H1 (cell line): ENCODE measurements around the gene CHD2. TPM values are rescaled to one million over a fixed set of nuclear protein-coding genes. Genes with fewer than 3 reads are reported as not detected.

Experiments used
- CTCF ChIA-PET: fragments of 300-600 bp; sonication (Branson Sonifier 250); formaldehyde crosslinking; loops from one replicate; lab custom pipeline; 2021; ENCODE audit not compliant: partially characterized antibody; lab: Charles Lee
- POLR2A ChIA-PET: fragments of 300-600 bp; sonication (Branson Sonifier 250); formaldehyde crosslinking; loops from one replicate; lab custom pipeline; 2021; ENCODE audit warnings: inconsistent platforms; ENCODE audit not compliant: partially characterized antibody; lab: Charles Lee
- DNase-seq, 2 experiments: peaks; one replicate each; pipeline versions ENCODE4 v3.0.0 to v3.0.0-alpha.2; 2010 to 2022; ENCODE audit warnings: low spot score in 2 of 2, low read depth in 1 of 2, mixed read lengths in 1 of 2
- FAIRE-seq: peaks from 2 replicates; lab custom pipeline; 2011; peaks lifted over from hg19 to GRCh38; lab: Jason Lieb, UNC
- H2AFZ ChIP-seq: 2 replicates; pipeline ENCODE4 v1.8.1; 2012; ENCODE audit warnings: low read length, inconsistent platforms
- H2AK5ac ChIP-seq: 2 replicates; pipeline ENCODE4 v1.6.1; 2013; ENCODE audit warnings: low read depth, low read length
- H2BK120ac ChIP-seq: replicated peaks from 2 replicates; pipeline ENCODE3; 2013; ENCODE audit warnings: low read depth, low read length, inconsistent platforms
- H2BK12ac ChIP-seq: 2 replicates; pipeline ENCODE4 v1.6.1; 2013; ENCODE audit warnings: low read depth, low read length
- H2BK15ac ChIP-seq: 2 replicates; pipeline ENCODE4 v1.6.1; 2013; ENCODE audit warnings: low read length
- H2BK20ac ChIP-seq: 2 replicates; pipeline ENCODE4 v1.6.1; 2013; ENCODE audit warnings: low read length
- H2BK5ac ChIP-seq: 2 replicates; pipeline ENCODE4 v1.6.1; 2013; ENCODE audit warnings: low read depth, low read length
- H3K14ac ChIP-seq: 2 replicates; pipeline ENCODE4 v1.6.1; 2013; ENCODE audit warnings: inconsistent platforms; ENCODE audit not compliant: insufficient read length
- H3K18ac ChIP-seq: 2 replicates; pipeline ENCODE4 v1.6.1; 2013; ENCODE audit warnings: low read length; ENCODE audit errors: extremely low read depth
- H3K23ac ChIP-seq: 2 replicates; pipeline ENCODE4 v1.6.1; 2013; ENCODE audit warnings: inconsistent platforms; ENCODE audit not compliant: insufficient read length
- H3K23me2 ChIP-seq: 2 replicates; pipeline ENCODE4 v1.6.1; 2013; ENCODE audit warnings: low read depth, low read length
- H3K27ac ChIP-seq: 2 replicates; pipeline ENCODE4 v1.6.1; 2011; ENCODE audit warnings: low read depth, low read length, inconsistent platforms
- H3K27me3 ChIP-seq, 4 experiments: replicated peaks in 1 of 4; 1 replicate in 1 of 4; 2 replicates in 3 of 4; pipeline versions ENCODE4 v1.6.1 to v1.8.1; 2011 to 2013; ENCODE audit warnings: low read length in 3 of 4, mild to moderate bottlenecking in 3 of 4, inconsistent platforms in 2 of 4, mixed read lengths in 2 of 4, moderate library complexity in 1 of 4; ENCODE audit not compliant: control insufficient read depth in 3 of 4, insufficient read depth in 3 of 4; ENCODE audit errors: extremely low read depth in 1 of 4
- H3K36me3 ChIP-seq, 4 experiments: 2 replicates each; pipeline versions ENCODE4 v1.6.1 to v1.8.1; 2011 to 2013; ENCODE audit warnings: mild to moderate bottlenecking in 4 of 4, low read length in 3 of 4, moderate library complexity in 2 of 4, control low read depth in 1 of 4, inconsistent platforms in 1 of 4; ENCODE audit not compliant: insufficient read depth in 4 of 4, control insufficient read depth in 2 of 4
- H3K4ac ChIP-seq: replicated peaks from 2 replicates; pipeline ENCODE3; 2013; ENCODE audit warnings: low read length, low read depth, mixed read lengths, inconsistent platforms; ENCODE audit not compliant: insufficient read length
- H3K4me1 ChIP-seq, 4 experiments: replicated peaks in 1 of 4; 1 replicate in 1 of 4; 2 replicates in 3 of 4; pipeline versions ENCODE4 v1.6.1 to v1.8.1; 2011 to 2013; ENCODE audit warnings: low read length in 3 of 4, inconsistent platforms in 2 of 4, mixed read lengths in 1 of 4; ENCODE audit not compliant: insufficient read depth in 4 of 4, control insufficient read depth in 3 of 4
- H3K4me2 ChIP-seq, 2 experiments: 2 replicates each; pipeline versions ENCODE4 v1.6.1 to v1.8.1; 2011 to 2013; ENCODE audit warnings: low read depth in 2 of 2, low read length in 2 of 2, control low read depth in 1 of 2, inconsistent platforms in 1 of 2, mild to moderate bottlenecking in 1 of 2; ENCODE audit not compliant: insufficient read depth in 1 of 2
- H3K4me3 ChIP-seq, 4 experiments: fragments of 200-600, 300-600 bp in 1 of 4; sonication (generic), shearing (Covaris generic), sonication (Bioruptor Twin) in 1 of 4; 2 replicates each; pipeline versions ENCODE4 v1.5.1 to v1.8.1; 2011 to 2016; ENCODE audit warnings: low read length in 4 of 4, low read depth in 3 of 4, control low read depth in 2 of 4, inconsistent platforms in 2 of 4, mild to moderate bottlenecking in 2 of 4, mixed read lengths in 1 of 4, moderate library complexity in 1 of 4; ENCODE audit not compliant: insufficient read depth in 2 of 4; ENCODE audit errors: extremely low read depth in 1 of 4
- H3K56ac ChIP-seq: replicated peaks from 2 replicates; pipeline ENCODE3; 2013; ENCODE audit warnings: low read depth, mild to moderate bottlenecking, mixed read lengths, low read length, inconsistent platforms; ENCODE audit not compliant: insufficient read length
- H3K79me1 ChIP-seq: 2 replicates; pipeline ENCODE4 v1.6.1; 2013; ENCODE audit warnings: low read depth, low read length, control low read depth
- H3K79me2 ChIP-seq, 2 experiments: 2 replicates each; pipeline versions ENCODE4 v1.6.1 to v1.8.1; 2012 to 2013; ENCODE audit warnings: low read length in 2 of 2, mild to moderate bottlenecking in 2 of 2, inconsistent platforms in 1 of 2; ENCODE audit not compliant: insufficient read depth in 2 of 2, control insufficient read depth in 1 of 2
- H3K9ac ChIP-seq, 4 experiments: replicated peaks in 1 of 4; 1 replicate in 1 of 4; 2 replicates in 3 of 4; pipeline versions ENCODE4 v1.6.1 to v1.8.1; 2011 to 2013; ENCODE audit warnings: low read depth in 3 of 4, low read length in 3 of 4, control low read depth in 2 of 4, mild to moderate bottlenecking in 2 of 4, moderate library complexity in 2 of 4, inconsistent platforms in 1 of 4; ENCODE audit errors: extremely low read depth in 1 of 4
- H3K9me3 ChIP-seq, 2 experiments: 2 replicates each; pipeline versions ENCODE4 v1.6.1 to v1.8.1; 2012 to 2013; ENCODE audit warnings: mild to moderate bottlenecking in 2 of 2, moderate library complexity in 2 of 2, control low read depth in 1 of 2, inconsistent platforms in 1 of 2, low read depth in 1 of 2, low read length in 1 of 2, mixed read lengths in 1 of 2; ENCODE audit not compliant: insufficient read depth in 2 of 2
- H4K20me1 ChIP-seq, 2 experiments: replicated peaks in 1 of 2; 2 replicates each; pipeline versions ENCODE3 to v1.8.1; 2011 to 2013; ENCODE audit warnings: inconsistent platforms in 2 of 2, low read length in 2 of 2, mild to moderate bottlenecking in 1 of 2; ENCODE audit not compliant: insufficient read depth in 2 of 2, control insufficient read depth in 1 of 2
- H4K5ac ChIP-seq: 2 replicates; pipeline ENCODE4 v1.6.1; 2013; ENCODE audit warnings: low read length, low read depth, mixed read lengths, inconsistent platforms; ENCODE audit not compliant: insufficient read length
- H4K8ac ChIP-seq: 2 replicates; pipeline ENCODE4 v1.8.0; 2013; ENCODE audit warnings: mild to moderate bottlenecking, moderate library complexity, low read length, inconsistent platforms; ENCODE audit not compliant: insufficient read depth; ENCODE audit errors: extremely low read depth
- H4K91ac ChIP-seq: replicated peaks from 2 replicates; pipeline ENCODE3; 2013; ENCODE audit warnings: low read length, mixed read lengths, inconsistent platforms; ENCODE audit not compliant: insufficient read length
- CBX8 ChIP-seq: fragments of 300-800, 300-1000 bp; sonication (generic); IDR thresholded peaks from 2 replicates; pipeline ENCODE4 v1.7.1; 2016; ENCODE audit warnings: low read depth, low read length, borderline replicate concordance
- CEBPB ChIP-seq: IDR thresholded peaks from 2 replicates; pipeline ENCODE4 v1.6.1; 2012; ENCODE audit warnings: low read depth, low read length
- CTCF ChIP-seq, 3 experiments: IDR thresholded peaks; 1 replicate in 2 of 3; 2 replicates in 1 of 3; pipeline versions ENCODE4 v1.5.1 to v1.6.1; 2011; ENCODE audit warnings: low read length in 3 of 3, mild to moderate bottlenecking in 3 of 3, inconsistent platforms in 2 of 3, low read depth in 1 of 3, moderate library complexity in 1 of 3; ENCODE audit not compliant: insufficient read depth in 1 of 3; ENCODE audit errors: control extremely low read depth in 1 of 3
- E2F6 ChIP-seq: IDR thresholded peaks from 2 replicates; pipeline ENCODE4 v1.6.1; 2012; ENCODE audit warnings: inconsistent platforms
- JUN ChIP-seq: IDR thresholded peaks from 2 replicates; pipeline ENCODE4 v1.6.1; 2011; ENCODE audit warnings: low read depth, mild to moderate bottlenecking, improper control_type of control experiment, low read length
- KDM5A ChIP-seq: fragments of 200-600 bp; IDR thresholded peaks from 2 replicates; pipeline ENCODE4 v1.7.1; 2012; ENCODE audit warnings: mild to moderate bottlenecking, low read length, inconsistent platforms, mixed read lengths
- POU5F1 ChIP-seq: IDR thresholded peaks from 2 replicates; pipeline ENCODE4 v1.6.1; 2011; ENCODE audit warnings: low read depth, mild to moderate bottlenecking, low read length, moderate library complexity
- SAP30 ChIP-seq: fragments of 300-600 bp; sonication (generic); IDR thresholded peaks from 2 replicates; pipeline ENCODE4 v1.7.1; 2012; ENCODE audit warnings: low read length, moderate library complexity, mild to moderate bottlenecking, inconsistent platforms; ENCODE audit not compliant: insufficient read depth, insufficient replicate concordance
- polyA plus RNA-seq, 7 experiments: library from polyadenylated mRNA; depleted of rRNA in 3 of 7; stranded (reverse) in 5 of 7; unstranded in 2 of 7; fragments of >200 nt in 5 of 7; fragments of 200-250 nt in 2 of 7; gene quantifications; 1 replicate in 5 of 7; 2 replicates in 1 of 7; 4 replicates in 1 of 7; pipeline versions ENCODE4 v1.2.1 to v1.2.3, GENCODE V29; 2011 to 2013; ENCODE audit warnings: missing spikeins in 2 of 7, mixed read lengths in 2 of 7
- total RNA-seq: library from RNA; stranded (reverse); fragmentation: NEBNext Ultra II Directional; extraction: Animal tissue kit (Norgen Biotek cat#: 25700); gene quantifications from 2 replicates; pipeline ENCODE4 v1.2.1, GENCODE V29; 2021

The CHD2 gene
- total and polyA plus RNA-seq, 2 of the 8 experiments (the other 6 are each of a cell fraction or from before 2014, with no cell fraction given): 28.8 to 70.0 TPM

- peaks cover 4 to 78% (median 30%) of the 10 kb centered on the region in 4 experiments; a peak in 5 of 8 replicates for H3K36me3 ChIP-seq
- H3K4me2 ChIP-seq: no peak overlapping the region
- H3K79me2 ChIP-seq: peaks cover 9 to 94% of the 10 kb centered on the region in 2 experiments
These were observed 3.6 kb upstream of the CHD2 start for GRCh38 chr15:92896561-92896960.

More at GRCh38 chr15:92896561-92896960, 3.6 kb upstream of the CHD2 start:
- DNase-seq (no peak), FAIRE-seq (no peak)
- no peaks in the 10 kb centered on the region for H3K4me1 ChIP-seq
- H2BK5ac ChIP-seq: no peak overlapping the region
- no peak overlapping the region for H2BK120ac ChIP-seq
- no peak overlapping the region for H3K56ac ChIP-seq
- no peak overlapping the region for H4K91ac ChIP-seq
- H3K9me3 ChIP-seq: no peaks in the 10 kb centered on the region
- H3K27ac ChIP-seq: no peak overlapping the region
- no peak overlapping the region for H4K8ac ChIP-seq
- H4K20me1 ChIP-seq: no peaks in the 10 kb centered on the region
- H4K5ac ChIP-seq: no peak overlapping the region
- H2BK20ac ChIP-seq: no peak overlapping the region
- no peak overlapping the region for H2BK12ac ChIP-seq
- no peaks in the 10 kb centered on the region; the same call in 1 of the 2 replicates for H3K23me2 ChIP-seq
- H3K27me3 ChIP-seq: no peaks in the 10 kb centered on the region
- no peak overlapping the region for H2AFZ ChIP-seq
- H3K79me1 ChIP-seq: no peaks in the 10 kb centered on the region
- H2AK5ac ChIP-seq: no peak overlapping the region
- H3K4me3 ChIP-seq: no peak overlapping the region
- no peak overlapping the region for H3K23ac ChIP-seq
- no peak overlapping the region for H3K4ac ChIP-seq
- POLR2A ChIA-PET: interaction anchor here (0.9 to 8.8 kb wide), 6 partner anchors 8 to 99 kb away, joined by 3 to 87 read pairs (median 4); no protein-coding TSS in a partner anchor
- CTCF ChIA-PET: interaction anchor here (0.8 to 1.7 kb wide), 4 partner anchors 12 to 72 kb away, joined by 3 to 5 read pairs (median 4); no protein-coding TSS in a partner anchor
- H3K9ac ChIP-seq: no peak overlapping the region
- no peak overlapping the region for H2BK15ac ChIP-seq
- TF ChIP-seq POU5F1: no peak
- no peak for TF ChIP-seq E2F6
- TF ChIP-seq CTCF (IDR thresholded peaks at IDR 0.05; ENCODE audit: control extremely low read depth in 1 of 3, insufficient read depth in 1 of 3, low read depth in 1 of 3, low read length in 3 of 3): no peak
- TF ChIP-seq SAP30: no peak
- TF ChIP-seq CEBPB: no peak
- TF ChIP-seq KDM5A: no peak
- no peak for TF ChIP-seq JUN
- TF ChIP-seq CBX8: no peak
- no peak overlapping the region for H3K18ac ChIP-seq
- no peak overlapping the region for H3K14ac ChIP-seq
